Measurements from ENCODE around the gene TTC9. TPM values are rescaled to one million over a fixed set of nuclear protein-coding genes. Genes with fewer than 3 reads are reported as not detected.

TTC9 gene
- total RNA-seq, 2 donors from 2014 or later = 1.6 to 2.6 TPM

- Histone ChIP-seq H3K9me3 (no peaks in the 10 kb centered on the region), H3K4me1 (peaks cover 23% of the 10 kb centered on the region), H3K36me3 (replicated peaks in 1 of 2; ENCODE audit: insufficient read depth in 1 of 2, low read depth in 2 of 2) (peaks cover 3 to 9% of the 10 kb centered on the region in 2 donors), H3K27me3 (no peaks in the 10 kb centered on the region), H3K27ac (no peak overlapping the region), H3K4me3 (no peak overlapping the region)
- 21 to 23% methylated on average over 1 of the region's 1 CpG for WGBS, 2 donors
- ATAC-seq = no peak
- intact Hi-C loops (cut with DNase I) = no loop called here
- no peak for DNase-seq
- no peak for TF ChIP-seq CTCF (IDR thresholded peaks at IDR 0.05)
- TF ChIP-seq POLR2A (IDR thresholded peaks at IDR 0.05) = no peak
Observed at GRCh38 chr14:70599345-70599744, 42.4 kb upstream of the TTC9 start.

DNA sequence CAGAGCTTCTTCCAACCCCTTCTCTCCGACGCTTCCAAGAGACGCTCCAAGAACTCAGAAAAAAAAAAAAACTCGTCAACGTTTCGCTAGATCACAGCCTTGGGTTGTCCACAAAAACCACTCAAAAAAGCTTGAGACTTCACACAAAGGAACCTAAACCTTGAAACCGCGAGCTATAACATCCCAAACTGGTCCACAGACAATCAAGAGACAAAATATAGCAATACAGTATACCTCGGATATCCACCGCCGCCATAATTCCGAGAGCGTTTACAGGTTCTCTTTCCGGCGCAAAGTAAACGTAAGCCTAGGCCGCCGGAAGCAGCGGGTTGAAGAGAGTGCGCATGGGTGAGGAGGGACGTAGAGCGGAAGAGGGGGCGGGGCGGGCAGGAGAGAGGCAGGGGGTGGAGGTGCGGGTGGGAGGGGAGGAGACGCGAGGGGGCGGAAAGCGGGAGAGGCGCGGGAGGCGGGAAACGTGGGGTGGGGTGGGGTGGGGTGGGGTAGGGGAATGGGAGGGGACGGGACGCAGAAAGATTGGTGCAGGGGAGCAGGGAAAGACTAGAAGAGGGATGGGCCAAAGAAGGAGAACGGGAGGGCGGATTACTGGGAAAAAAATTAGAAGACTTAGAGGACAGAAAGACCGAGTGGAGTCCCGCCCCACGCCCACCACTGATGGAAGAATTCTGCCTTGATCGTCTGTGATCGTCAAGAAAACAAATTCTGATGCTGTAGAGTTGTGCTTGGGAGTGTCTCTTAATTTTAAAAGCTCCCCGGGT is 41.1 kb upstream of the TTC9 start, which contains the start of gene MED6:
Gene MED6, minus strand, starts transcription at position 274 of the 776 bp plus-strand sequence. Its CDS starts 18 bp downstream, at position 256.
- TF ChIP-seq CTCF (IDR thresholded peaks at IDR 0.05) (no peak), POLR2A (IDR thresholded peaks at IDR 0.05) (peak in 2 of 3 donors; percentile 58 to 70)
- 1% methylated on average over 35 to 40 of the region's 43 CpGs for WGBS, 2 donors
- no peaks in the 10 kb centered on the region for H3K9me3 ChIP-seq
- H3K4me3 ChIP-seq = peak within 1 kb of the TSS; percentile 63 to 84
- DNase-seq = peak; percentile 93 to 94 (median 94)
- peak within 1 kb of the TSS in 3 of 4 donors; percentile 40 to 79 (median 73) for H3K27ac ChIP-seq
- H3K36me3 ChIP-seq (replicated peaks in 1 of 2; ENCODE audit: insufficient read depth in 1 of 2, low read depth in 2 of 2) = peaks cover 0 to 2% of the 10 kb centered on the region in 2 donors
- H3K27me3 ChIP-seq = no peaks in the 10 kb centered on the region
- ATAC-seq = peak; percentile 100
- peaks cover 23% of the 10 kb centered on the region for H3K4me1 ChIP-seq
- intact Hi-C loops (cut with DNase I) = no loop called here

DNA sequence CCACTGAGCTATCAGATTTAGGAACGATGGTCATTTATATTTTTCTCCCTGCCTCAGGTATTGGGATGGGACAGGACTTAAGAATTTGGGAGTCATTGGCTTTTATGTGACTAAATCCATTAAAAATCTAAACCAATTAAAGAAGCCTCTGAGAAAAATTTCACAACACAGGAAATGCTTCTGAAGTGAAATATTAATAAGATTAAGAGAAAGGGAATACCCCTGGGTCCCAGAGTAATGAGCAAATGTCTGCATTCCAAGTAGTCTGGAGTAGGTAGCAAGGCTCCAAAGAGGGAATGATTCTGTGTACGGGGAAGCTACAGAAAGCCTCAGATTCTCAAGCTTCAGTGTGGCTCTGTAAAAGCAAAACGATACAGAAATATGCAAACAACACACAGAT is 40.6 kb upstream of the TTC9 start:
- Histone ChIP-seq H3K9me3 (no peaks in the 10 kb centered on the region), H3K4me1 (peaks cover 23% of the 10 kb centered on the region), H3K27ac (peak overlapping the region in 3 of 4 donors; percentile 27 to 79 (median 47)), H3K4me3 (peak overlapping the region in 1 of 2 donors; percentile 63), H3K36me3 (replicated peaks in 1 of 2; ENCODE audit: insufficient read depth in 1 of 2, low read depth in 2 of 2) (peaks cover 0 to 1% of the 10 kb centered on the region in 2 donors), H3K27me3 (no peaks in the 10 kb centered on the region)
- WGBS, 2 donors = 34 to 44% methylated on average over 3 of the region's 3 CpGs
- TF ChIP-seq CTCF (IDR thresholded peaks at IDR 0.05) (no peak), POLR2A (IDR thresholded peaks at IDR 0.05) (no peak)
- intact Hi-C loops (cut with DNase I) = no loop called here
- no peak for DNase-seq
- peak; percentile 8 for ATAC-seq

- Histone ChIP-seq H3K27me3 (no peaks in the 10 kb centered on the region), H3K27ac (no peak overlapping the region), H3K4me1 (peaks cover 23% of the 10 kb centered on the region), H3K36me3 (replicated peaks in 1 of 2; ENCODE audit: insufficient read depth in 1 of 2, low read depth in 2 of 2) (no peaks in the 10 kb centered on the region), H3K9me3 (no peaks in the 10 kb centered on the region), H3K4me3 (no peak overlapping the region)
- ATAC-seq (no peak), DNase-seq (no peak)
- TF ChIP-seq POLR2A (IDR thresholded peaks at IDR 0.05) = no peak
- no peak for TF ChIP-seq CTCF (IDR thresholded peaks at IDR 0.05)
- WGBS, 2 donors = 73 to 76% methylated on average over 2 of the region's 2 CpGs
- intact Hi-C loops (cut with DNase I) = no loop called here
Observed at GRCh38 chr14:70602254-70602653, 39.5 kb upstream of the TTC9 start.

All from body of pancreas (tissue), 4 donors.